WI38 (cell line): ENCODE measurements around the gene GNRH2.

Experiments used
- H3K4me3 ChIP-seq: 2 replicates; pipeline ENCODE4 v1.5.1; 2011; ENCODE audit warnings: low read depth, mild to moderate bottlenecking, control low read depth, low read length
- TF ChIP-seq, protein P1 (sequence below): IDR thresholded peaks from 2 replicates; pipeline ENCODE4 v1.5.1; 2012; ENCODE audit warnings: low read depth, mild to moderate bottlenecking, control low read depth, low read length

Gene GNRH2, protein sequence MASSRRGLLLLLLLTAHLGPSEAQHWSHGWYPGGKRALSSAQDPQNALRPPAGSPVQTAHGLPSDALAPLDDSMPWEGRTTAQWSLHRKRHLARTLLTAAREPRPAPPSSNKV

DNA sequence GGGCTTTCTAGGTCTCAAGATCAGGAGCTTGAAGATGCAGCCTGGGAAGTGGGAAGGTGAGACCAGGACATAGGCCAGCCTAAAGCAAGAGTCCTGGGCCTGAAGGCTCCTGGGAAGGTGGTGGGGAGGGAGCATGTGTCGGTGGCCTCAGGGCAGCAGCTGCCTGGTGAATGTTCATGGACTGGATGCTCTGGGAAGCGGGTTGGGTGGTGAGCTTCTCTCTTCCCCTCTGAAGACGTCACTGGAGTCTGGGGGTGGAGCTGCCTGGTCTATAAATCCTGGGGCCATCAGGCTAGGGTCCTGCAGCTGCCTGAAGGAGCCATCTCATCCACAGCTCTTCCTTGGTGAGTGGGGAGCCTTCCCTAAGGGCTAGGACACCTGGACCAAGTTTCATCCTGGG, at the start of gene GNRH2:
TSS of gene GNRH2 (plus strand) at position 301 of the 400 bp plus-strand sequence. CDS start 793 bp downstream, outside the sequence.
- no peak within 1 kb of the TSS for H3K4me3 ChIP-seq
- TF ChIP-seq, protein P1, sequence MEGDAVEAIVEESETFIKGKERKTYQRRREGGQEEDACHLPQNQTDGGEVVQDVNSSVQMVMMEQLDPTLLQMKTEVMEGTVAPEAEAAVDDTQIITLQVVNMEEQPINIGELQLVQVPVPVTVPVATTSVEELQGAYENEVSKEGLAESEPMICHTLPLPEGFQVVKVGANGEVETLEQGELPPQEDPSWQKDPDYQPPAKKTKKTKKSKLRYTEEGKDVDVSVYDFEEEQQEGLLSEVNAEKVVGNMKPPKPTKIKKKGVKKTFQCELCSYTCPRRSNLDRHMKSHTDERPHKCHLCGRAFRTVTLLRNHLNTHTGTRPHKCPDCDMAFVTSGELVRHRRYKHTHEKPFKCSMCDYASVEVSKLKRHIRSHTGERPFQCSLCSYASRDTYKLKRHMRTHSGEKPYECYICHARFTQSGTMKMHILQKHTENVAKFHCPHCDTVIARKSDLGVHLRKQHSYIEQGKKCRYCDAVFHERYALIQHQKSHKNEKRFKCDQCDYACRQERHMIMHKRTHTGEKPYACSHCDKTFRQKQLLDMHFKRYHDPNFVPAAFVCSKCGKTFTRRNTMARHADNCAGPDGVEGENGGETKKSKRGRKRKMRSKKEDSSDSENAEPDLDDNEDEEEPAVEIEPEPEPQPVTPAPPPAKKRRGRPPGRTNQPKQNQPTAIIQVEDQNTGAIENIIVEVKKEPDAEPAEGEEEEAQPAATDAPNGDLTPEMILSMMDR: no peak

DNA sequence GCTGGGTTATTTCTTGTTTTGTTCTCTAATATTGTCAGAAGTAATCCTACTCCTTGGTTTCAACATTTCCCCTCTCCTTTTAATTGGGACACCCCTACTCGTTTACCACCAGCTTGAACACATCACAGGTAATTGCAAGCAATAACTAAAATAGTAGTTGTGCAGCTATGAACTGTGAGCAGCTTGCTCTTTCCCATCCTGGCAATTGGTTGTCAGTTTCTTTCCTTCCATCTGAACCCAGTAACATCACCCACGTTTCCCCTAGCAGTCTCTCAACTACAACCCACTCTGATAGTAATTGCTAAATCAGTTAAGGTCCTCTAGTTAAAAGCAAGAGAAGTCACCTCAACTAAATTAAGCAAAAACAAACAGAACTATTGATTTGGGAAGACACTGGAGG, 47.6 kb upstream of the GNRH2 start:
- TF ChIP-seq, protein P1: no peak
- H3K4me3 ChIP-seq: no peak overlapping the region

DNA sequence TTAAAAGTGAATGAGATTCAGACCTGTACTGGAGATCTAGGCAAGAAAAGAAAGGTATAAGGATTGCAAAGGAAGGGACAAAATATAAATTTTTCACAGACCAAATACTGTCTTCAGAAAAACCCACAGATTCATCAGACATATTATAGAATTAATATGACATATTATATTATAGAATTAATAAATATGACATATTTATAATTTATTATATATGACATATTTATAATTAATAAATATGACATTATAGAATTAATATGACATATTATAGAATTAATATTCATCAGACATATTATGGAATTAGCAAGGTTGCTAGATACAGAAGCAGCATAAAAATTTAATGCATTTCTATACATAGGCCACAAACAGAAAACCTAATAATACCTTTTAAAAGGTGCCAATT, 44.7 kb upstream of the GNRH2 start:
- H3K4me3 ChIP-seq: no peak overlapping the region
- TF ChIP-seq, protein P1: no peak

DNA sequence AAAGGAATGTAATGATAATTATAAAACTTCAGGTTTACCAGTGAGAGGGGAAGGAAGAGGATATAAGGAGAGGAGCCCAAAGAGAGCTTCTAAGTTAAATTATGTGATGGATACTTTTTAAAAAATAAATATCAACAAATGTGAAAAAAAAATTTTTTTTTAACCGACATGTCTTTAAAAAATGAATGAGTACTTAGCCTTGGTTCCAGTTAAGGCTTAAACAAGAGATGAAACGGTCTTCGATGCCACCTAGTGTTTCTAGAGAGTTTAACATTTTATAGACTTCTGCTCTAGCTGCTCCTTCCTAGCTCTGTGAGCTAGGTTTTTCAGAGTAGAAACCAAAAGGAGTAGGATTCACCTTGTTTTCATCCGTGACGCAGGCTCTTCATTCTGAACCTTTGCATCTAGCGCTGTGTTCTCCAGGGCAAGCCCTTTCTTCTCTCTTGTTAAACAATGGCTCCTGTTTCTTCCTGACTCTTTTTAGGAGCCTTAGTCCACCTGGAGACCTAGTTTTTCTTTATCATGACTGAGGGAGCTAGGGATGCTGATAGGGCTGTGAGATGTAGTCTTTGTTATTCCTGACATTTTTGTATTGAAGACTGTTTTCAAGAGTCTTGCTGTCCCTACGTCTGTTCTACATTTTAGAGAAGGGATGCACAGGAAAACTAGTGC, 42.4 kb upstream of the GNRH2 start:
- no peak overlapping the region for H3K4me3 ChIP-seq
- TF ChIP-seq, protein P1: peak; percentile 15; the same call in 1 of the 2 replicates

DNA sequence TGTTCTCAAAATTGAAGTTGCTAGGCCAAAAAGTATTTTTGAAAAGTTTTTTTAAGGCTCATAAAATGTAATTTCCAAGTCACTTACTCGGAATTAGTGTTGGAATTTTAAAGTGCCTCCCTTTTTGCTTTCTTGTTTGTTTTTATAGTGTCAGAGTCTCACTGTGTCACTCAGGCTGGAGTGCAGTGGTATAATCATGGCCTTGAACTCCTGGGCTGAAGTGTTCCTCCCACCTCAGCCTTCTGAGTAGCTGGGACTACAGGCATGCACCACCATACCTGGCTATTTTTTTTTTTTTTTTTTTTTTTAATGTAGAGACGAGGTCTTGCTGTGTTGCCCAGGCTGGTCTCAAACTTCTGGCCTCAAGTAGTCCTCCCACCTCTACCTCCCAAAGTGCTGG, 40.0 kb upstream of the GNRH2 start:
- TF ChIP-seq, protein P1: no peak
- no peak overlapping the region for H3K4me3 ChIP-seq

DNA sequence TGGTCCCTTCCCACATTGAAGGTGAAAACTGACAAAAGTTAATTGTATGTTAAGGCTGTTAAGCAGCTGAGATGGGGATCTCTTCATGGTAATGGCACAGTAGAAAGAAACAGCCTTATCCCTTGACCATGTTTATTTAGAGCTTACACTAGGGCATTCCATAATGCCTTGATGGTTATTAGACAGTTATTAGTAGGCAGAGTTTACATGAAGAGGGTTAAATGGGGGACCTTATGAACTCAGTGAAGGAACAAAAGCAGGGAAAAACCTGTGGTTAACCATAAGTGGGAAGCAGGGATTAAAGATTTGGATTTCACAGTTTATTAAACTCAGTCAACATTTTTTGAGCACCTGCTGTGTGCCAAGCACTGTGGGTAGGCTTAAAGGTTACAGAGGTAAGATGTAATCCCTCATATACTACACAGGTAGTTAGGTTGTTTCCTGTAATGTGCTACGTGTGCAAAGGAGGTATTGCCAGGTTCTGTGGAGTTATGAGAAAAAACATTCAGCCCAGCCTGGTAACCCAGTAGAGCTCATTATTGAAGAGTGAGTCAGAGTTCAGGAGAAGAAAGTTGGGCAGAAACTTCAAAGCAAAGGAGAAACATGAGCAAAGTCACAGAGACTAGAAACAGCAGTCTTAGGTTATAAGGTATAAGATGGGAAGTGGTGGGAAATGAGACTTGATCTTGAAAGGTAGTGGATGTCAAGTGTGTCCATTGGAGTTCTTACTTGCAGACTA, 32.3 kb upstream of the GNRH2 start:
- TF ChIP-seq, protein P1: no peak

DNA sequence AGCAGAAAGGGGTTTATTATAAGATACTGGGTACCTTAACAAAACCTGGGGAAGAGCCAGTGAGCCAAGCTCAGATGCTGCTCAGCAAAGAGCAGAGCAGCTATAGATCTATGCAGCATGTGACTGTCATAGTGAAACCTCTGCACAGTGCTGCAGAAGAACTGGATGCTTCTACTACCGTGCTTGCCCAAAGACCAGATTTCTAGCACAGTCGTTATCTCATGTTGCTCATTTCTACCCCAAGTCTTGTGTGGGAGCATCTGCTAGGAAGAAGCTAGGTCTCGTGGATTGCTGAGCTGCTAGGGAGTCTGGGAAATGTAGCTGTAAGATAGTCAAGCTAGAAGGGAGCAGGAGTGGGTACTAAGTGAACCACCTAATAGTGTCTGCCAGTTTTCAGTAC, 31.7 kb upstream of the GNRH2 start:
- H3K4me3 ChIP-seq: no peak overlapping the region
- TF ChIP-seq, protein P1: no peak

More for the DNA sequence above, 32.3 kb upstream of the GNRH2 start:
- no peak overlapping the region for H3K4me3 ChIP-seq
